ENCODE data around the gene CHIT1. TPM values are rescaled to one million over a fixed set of nuclear protein-coding genes. Genes with fewer than 3 reads are reported as not detected.
A peak's percentile ranks its signal among the peaks of the same experiment; 100 is the strongest.

CHIT1 gene
- total RNA-seq, 1 donor from 2014 or later = not detected

DNA sequence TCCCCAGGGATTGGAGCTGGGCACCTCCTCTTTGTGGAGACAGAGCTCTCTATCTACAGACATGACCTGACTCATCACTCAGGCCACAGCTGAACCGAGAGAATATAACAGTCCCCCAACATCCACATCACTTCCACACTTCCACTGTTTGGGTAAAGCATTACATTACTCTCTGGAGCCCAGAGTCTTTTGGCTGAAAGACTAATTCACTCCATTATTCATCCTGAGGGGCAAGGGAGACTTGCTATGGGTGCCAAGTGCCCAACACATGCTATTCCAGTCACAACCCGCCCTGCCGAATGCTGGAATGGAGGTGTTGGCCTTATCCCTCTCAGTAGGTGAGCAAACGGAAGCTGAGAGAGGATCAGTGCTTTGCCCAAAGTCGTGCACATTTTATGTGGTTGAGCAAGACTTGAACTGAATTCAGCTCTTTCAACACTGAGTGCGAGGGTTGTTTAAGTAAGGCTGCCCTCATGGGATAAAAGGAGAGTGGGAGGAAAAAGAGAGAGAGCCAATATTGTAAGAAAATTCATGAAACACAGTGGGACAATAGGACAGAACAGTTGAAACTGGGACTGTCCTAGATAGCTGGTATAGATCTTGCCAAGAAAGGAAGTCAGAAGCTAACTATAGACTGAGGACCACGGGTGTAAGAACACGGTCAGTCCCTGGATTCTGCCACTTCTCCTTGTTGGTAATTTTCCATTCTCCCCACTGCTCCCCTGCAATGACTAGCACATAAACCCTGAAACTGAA is 29.5 kb downstream of the CHIT1 start:
- no peak overlapping the region for H3K4me3 Mint-ChIP-seq (ENCODE audit: unreplicated experiment)
- FAIRE-seq = peak; percentile 55
- Histone ChIP-seq H3K4me2 (ENCODE audit: low read length) (peak overlapping the region; percentile 8), H3K27me3 (ENCODE audit: insufficient read depth, low read length) (no peaks in the 10 kb centered on the region), H3K36me3 (ENCODE audit: insufficient read depth, low read length) (no peaks in the 10 kb centered on the region), H4K20me1 (ENCODE audit: insufficient read depth, low read length) (no peaks in the 10 kb centered on the region), H3K79me2 (ENCODE audit: insufficient read depth, low read length) (no peaks in the 10 kb centered on the region), H3K9ac (ENCODE audit: low read length) (no peak overlapping the region), H3K4me3 (ENCODE audit: insufficient read depth, low read depth, low read length) (no peak overlapping the region), H3K9me3 (ENCODE audit: insufficient read depth, low read depth, low read length) (no peaks in the 10 kb centered on the region), H3K27ac (ENCODE audit: low read depth, low read length) (no peak overlapping the region), H3K4me1 (ENCODE audit: insufficient read depth, low read length) (peaks cover 29% of the 10 kb centered on the region), H2AFZ (ENCODE audit: low read depth, low read length) (no peak overlapping the region)
- peaks cover 50% of the 10 kb centered on the region for H3K4me1 Mint-ChIP-seq (ENCODE audit: low read depth, unreplicated experiment)
- no peak for TF ChIP-seq EZH2 (IDR thresholded peaks at IDR 0.05; ENCODE audit: insufficient read depth, low read length)
- TF ChIP-seq, protein P1, sequence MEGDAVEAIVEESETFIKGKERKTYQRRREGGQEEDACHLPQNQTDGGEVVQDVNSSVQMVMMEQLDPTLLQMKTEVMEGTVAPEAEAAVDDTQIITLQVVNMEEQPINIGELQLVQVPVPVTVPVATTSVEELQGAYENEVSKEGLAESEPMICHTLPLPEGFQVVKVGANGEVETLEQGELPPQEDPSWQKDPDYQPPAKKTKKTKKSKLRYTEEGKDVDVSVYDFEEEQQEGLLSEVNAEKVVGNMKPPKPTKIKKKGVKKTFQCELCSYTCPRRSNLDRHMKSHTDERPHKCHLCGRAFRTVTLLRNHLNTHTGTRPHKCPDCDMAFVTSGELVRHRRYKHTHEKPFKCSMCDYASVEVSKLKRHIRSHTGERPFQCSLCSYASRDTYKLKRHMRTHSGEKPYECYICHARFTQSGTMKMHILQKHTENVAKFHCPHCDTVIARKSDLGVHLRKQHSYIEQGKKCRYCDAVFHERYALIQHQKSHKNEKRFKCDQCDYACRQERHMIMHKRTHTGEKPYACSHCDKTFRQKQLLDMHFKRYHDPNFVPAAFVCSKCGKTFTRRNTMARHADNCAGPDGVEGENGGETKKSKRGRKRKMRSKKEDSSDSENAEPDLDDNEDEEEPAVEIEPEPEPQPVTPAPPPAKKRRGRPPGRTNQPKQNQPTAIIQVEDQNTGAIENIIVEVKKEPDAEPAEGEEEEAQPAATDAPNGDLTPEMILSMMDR (IDR thresholded peaks at IDR 0.05; ENCODE audit: insufficient read depth, low read depth, low read length) = no peak
- peaks cover 10% of the 10 kb centered on the region for H3K9me3 Mint-ChIP-seq (ENCODE audit: unreplicated experiment)
- H3K27ac Mint-ChIP-seq (ENCODE audit: unreplicated experiment) = peak overlapping the region; percentile 1
- DNase-seq (ENCODE audit: low read depth) = peak; percentile 79
- no peaks in the 10 kb centered on the region for H3K36me3 Mint-ChIP-seq (ENCODE audit: low read depth, unreplicated experiment)
- H3K27me3 Mint-ChIP-seq (ENCODE audit: low read depth, unreplicated experiment) = peaks cover 7% of the 10 kb centered on the region

- no peak overlapping the region for H2AFZ ChIP-seq (ENCODE audit: low read depth, low read length)
Measured at GRCh38 chr1:203199481-203199815, 30.0 kb downstream of the CHIT1 start.

More at GRCh38 chr1:203199481-203199815, 30.0 kb downstream of the CHIT1 start:
- Mint-ChIP-seq H3K9me3 (ENCODE audit: unreplicated experiment) (peaks cover 10% of the 10 kb centered on the region), H3K36me3 (ENCODE audit: low read depth, unreplicated experiment) (no peaks in the 10 kb centered on the region), H3K27ac (ENCODE audit: unreplicated experiment) (peak overlapping the region; percentile 1), H3K27me3 (ENCODE audit: low read depth, unreplicated experiment) (peaks cover 7% of the 10 kb centered on the region), H3K4me3 (ENCODE audit: unreplicated experiment) (no peak overlapping the region), H3K4me1 (ENCODE audit: low read depth, unreplicated experiment) (peaks cover 50% of the 10 kb centered on the region)
- FAIRE-seq (no peak), DNase-seq (ENCODE audit: low read depth) (no peak)
- no peaks in the 10 kb centered on the region for H3K79me2 ChIP-seq (ENCODE audit: insufficient read depth, low read length)
- TF ChIP-seq, protein P1 (IDR thresholded peaks at IDR 0.05; ENCODE audit: insufficient read depth, low read depth, low read length) = no peak
- no peak for TF ChIP-seq EZH2 (IDR thresholded peaks at IDR 0.05; ENCODE audit: insufficient read depth, low read length)
- H4K20me1 ChIP-seq (ENCODE audit: insufficient read depth, low read length) = no peaks in the 10 kb centered on the region
- no peak overlapping the region for H3K4me3 ChIP-seq (ENCODE audit: insufficient read depth, low read depth, low read length)
- no peak overlapping the region for H3K27ac ChIP-seq (ENCODE audit: low read depth, low read length)
- H3K9me3 ChIP-seq (ENCODE audit: insufficient read depth, low read depth, low read length) = no peaks in the 10 kb centered on the region
- peak overlapping the region; percentile 8 for H3K4me2 ChIP-seq (ENCODE audit: low read length)
- no peak overlapping the region for H3K9ac ChIP-seq (ENCODE audit: low read length)
- no peaks in the 10 kb centered on the region for H3K36me3 ChIP-seq (ENCODE audit: insufficient read depth, low read length)
- no peaks in the 10 kb centered on the region for H3K27me3 ChIP-seq (ENCODE audit: insufficient read depth, low read length)
- peaks cover 29% of the 10 kb centered on the region for H3K4me1 ChIP-seq (ENCODE audit: insufficient read depth, low read length)

All from astrocyte (in vitro differentiated cells and primary cell).